GM19438 (cell line): ENCODE data around the gene SMTNL2.

Experiments
- ATAC-seq: cut with Tn5 transposase; IDR thresholded peaks from one replicate; pipeline ENCODE4 v1.9.1; 2021; ENCODE audit warnings: low read depth; ENCODE audit not compliant: unreplicated experiment

The SMTNL2 gene

GRCh38 chr17:4544951-4545216 is 39.4 kb upstream of the SMTNL2 start:
- ATAC-seq: no peak

- ATAC-seq: no peak
These were observed 38.9 kb upstream of the SMTNL2 start for GRCh38 chr17:4545217-4545951.

DNA sequence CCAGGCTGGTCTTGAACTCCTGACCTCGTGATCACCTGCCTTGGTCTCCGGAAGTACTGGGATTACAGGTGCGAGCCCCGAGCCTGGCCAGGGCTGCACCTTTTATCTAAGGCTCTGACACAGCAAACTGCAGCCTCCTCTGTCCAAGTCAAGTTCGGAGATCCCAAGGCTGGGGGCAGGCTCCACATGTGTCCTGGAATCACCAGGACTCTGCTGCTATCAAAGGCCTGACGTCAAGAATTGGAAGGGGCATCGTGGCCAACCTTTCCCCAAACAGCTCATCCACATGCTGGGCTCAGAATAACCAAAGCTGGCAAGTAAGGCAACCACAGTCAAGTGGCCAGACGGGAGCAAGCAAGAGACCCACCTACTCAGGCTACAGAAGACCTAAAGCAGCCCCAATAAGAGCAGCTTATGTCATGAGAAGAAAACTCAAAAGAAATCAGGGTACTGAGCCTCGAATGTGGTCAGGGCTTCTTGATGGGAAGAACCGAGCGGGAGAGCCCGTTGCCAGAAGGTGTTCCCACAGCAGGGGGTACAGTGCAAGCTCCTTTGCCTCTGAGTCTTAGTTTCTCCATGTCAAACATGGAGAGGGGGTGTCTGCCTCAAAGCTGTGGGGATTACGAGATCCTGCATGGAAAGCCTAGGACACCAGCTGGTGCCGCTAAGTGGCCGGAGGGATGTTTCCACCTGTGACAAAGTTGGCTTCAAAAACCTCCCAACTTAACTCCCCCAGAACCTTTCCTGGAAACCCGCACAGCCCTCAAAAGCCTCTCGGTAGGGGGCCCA is 37.0 kb upstream of the SMTNL2 start:
- ATAC-seq: no peak

GRCh38 chr17:4548061-4548461 is 36.3 kb upstream of the SMTNL2 start:
- no peak for ATAC-seq

DNA sequence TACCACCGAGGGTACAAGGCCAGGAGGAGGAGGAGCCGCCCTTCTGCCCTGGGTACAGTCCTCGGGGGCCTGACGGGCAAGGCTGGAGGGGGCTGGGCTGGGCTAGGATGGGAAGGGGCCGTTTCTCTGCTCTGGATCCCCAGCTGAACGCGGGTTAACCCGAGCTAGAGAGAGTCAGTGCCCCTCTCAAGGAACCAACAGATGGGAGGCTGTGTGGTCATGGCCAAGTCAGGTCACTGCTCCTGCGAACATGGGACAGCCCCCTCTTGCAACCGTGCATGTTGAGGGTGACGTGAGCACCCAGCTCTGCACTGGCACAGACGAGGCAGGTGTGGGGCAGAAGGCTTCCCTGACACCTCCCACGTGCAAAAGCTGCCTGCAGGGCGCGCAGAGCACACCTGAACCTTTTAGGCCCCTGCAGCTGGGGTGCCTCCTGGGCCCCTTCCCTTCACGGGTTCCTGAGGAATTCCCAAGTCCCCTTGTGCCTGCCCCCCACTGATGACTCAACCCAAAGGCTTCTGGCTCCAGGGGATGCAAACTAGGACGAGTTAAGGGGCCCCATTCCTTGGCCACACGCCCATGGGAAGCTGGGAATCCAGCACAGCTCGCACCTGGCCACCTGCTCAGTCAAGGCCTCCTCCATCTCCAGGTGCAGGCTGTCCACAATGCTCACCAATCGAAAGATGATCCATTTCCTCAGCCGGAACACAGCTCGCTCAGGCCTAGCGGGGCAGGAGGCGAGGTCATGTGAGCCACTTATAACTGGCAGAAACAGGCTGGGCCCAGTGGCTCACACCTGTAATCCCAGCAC is 35.4 kb upstream of the SMTNL2 start:
- no peak for ATAC-seq

DNA sequence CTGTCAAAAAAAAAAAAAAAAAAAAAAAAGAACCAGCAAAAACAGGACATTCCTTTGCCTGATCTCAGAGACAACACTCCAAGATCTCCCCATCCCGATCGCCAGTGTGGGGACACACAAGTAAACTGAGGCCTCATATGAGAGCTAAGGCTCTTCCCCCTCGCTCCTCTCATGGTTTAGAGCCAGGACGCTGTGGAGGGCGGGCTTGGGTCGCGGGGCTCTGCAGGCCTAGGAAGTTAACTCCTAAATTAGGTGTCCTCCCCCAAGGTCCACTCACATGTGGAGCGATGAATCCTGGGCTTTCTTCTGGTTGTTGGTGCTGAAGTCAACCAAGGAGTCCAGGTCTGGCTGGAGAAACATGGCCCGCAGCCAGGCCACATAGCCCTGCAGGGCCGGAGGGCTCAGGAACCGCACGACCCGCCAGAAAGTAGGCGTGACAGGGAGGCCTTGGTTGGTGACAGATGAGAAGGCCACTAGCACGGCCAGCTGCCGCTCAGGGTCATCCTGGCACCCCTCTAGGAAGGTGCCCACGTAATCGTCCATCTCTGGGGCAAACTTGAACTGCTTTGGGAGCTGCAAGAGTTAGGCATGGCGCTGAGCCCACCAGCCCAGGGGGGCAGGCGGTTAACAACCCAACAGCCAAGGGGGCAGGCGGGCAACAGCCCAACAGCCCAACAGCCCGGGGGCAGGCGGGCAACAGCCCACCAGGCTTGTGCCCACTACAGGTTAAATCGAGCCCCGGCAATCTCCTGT is 34.4 kb upstream of the SMTNL2 start:
- ATAC-seq: no peak

GRCh38 chr17:4550534-4551039 is 33.7 kb upstream of the SMTNL2 start:
- ATAC-seq: no peak

- ATAC-seq: no peak
These were observed 33.2 kb upstream of the SMTNL2 start for GRCh38 chr17:4551141-4551540.

- ATAC-seq: no peak
These were observed 32.4 kb upstream of the SMTNL2 start for GRCh38 chr17:4551796-4552525.

- ATAC-seq: no peak
These were observed 30.7 kb upstream of the SMTNL2 start for GRCh38 chr17:4553669-4554068.

DNA sequence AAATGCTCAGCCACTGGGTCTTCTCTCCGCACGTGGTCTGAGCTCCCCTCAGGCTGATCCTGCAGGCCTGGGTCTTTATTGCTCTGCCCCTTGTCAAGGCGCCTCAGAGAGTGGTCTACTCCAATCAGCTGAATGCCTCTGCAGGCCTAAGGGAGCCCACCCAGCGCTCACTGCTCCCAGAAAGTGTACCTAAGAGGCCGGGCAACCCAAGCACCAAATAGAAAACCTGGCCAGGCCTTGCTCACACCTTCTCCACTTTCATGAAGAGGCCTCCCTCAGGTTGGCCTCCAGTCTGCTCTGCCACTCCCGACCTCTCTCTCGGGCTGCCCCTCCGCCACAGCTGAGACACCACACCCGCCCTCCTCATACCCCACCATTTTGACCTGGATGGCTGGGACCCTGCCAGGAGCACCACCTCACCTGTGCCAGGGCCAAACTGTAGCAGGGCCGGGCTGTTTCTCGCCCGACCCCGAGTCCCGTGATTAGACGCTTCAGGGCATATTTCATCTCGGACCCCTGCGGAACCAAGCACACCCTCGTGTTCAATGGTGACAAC is 29.8 kb upstream of the SMTNL2 start:
- no peak for ATAC-seq

- ATAC-seq: peak; percentile 74
These were observed 29.1 kb upstream of the SMTNL2 start, which contains the start of gene MYBBP1A for GRCh38 chr17:4554997-4555799. Gene MYBBP1A (minus strand): TSS chr17:4555384. CDS start chr17:4555324, 60 bp downstream.

DNA sequence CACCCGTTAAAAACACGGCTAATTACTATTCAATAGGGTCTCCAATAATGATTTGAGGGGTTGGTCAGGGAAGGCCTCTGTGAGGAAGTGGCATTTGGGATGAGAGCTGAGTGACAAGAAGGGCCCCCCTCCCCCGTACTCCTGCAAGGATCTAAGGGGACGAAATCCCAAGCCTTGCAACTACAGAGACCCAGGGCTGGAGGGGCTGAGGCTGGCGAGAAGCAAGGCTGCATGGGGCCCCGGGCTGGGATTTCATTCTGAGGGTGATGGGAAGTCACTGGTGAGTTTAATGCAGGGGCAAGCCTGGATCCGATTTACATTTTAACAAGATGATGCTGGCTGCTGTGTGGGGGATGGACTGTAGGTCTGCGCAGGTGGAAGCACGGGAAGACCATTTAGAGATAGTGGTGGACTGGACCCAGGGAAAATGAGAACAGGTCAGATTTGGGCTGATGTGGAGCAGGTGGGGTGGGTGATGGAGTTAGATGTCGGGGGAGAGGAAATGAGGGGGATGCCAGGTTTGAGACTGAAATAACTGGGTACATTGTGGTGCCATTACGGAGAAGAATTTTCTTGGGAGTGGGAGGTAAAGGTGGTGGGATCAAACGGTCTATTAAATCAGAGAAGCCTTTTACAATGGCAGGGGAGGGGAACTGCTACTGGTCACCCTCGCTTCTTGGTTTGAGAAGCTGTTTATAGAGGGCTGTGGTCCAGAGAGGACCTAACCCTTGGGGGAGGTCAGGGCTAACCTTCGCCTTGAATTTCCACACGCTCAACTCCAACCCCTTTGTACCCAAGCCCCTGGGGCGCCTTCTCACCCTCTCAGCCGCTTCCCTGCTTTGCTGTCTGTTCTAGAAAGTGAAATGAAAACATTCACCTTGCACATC is 28.2 kb upstream of the SMTNL2 start:
- ATAC-seq: no peak

DNA sequence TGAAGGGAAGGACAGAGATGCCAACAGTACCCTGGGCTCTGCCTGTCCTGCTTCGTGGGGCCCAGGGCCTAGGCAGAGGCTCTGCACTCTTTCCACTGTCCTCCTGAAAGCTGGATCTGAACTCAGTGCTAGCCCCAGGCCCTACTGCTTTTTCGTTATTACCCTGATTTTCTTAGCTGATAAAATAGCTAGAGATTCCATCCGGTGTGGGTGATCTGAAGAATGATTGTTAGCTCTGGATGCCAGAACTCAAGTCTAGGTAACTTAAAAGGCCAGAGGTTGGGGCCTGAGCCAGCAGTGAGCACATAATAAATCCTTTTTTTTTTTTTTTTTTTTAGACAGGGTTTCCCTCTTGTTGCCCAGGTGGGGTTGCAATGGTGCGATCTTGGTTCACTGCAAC is 27.3 kb upstream of the SMTNL2 start:
- no peak for ATAC-seq

- ATAC-seq: no peak
These were observed 26.5 kb upstream of the SMTNL2 start for GRCh38 chr17:4557626-4558346.

GRCh38 chr17:4558347-4558971 is 25.9 kb upstream of the SMTNL2 start:
- ATAC-seq: no peak
